NCI-H1092 treated with DMSO at 0.1 percent for 48 hours (cell line): ENCODE results near the gene HIVEP3.
A peak's percentile ranks its signal among the peaks of the same experiment; 100 is the strongest.

ENCODE experiments used
- DNase-seq: peaks from one replicate; lab custom pipeline; 2025; lab: John Stamatoyannopoulos, UW

Gene HIVEP3

GRCh38 chr1:41582004-41582325 lies 336.8 kb downstream of the HIVEP3 start:
- DNase-seq: no peak

DNA sequence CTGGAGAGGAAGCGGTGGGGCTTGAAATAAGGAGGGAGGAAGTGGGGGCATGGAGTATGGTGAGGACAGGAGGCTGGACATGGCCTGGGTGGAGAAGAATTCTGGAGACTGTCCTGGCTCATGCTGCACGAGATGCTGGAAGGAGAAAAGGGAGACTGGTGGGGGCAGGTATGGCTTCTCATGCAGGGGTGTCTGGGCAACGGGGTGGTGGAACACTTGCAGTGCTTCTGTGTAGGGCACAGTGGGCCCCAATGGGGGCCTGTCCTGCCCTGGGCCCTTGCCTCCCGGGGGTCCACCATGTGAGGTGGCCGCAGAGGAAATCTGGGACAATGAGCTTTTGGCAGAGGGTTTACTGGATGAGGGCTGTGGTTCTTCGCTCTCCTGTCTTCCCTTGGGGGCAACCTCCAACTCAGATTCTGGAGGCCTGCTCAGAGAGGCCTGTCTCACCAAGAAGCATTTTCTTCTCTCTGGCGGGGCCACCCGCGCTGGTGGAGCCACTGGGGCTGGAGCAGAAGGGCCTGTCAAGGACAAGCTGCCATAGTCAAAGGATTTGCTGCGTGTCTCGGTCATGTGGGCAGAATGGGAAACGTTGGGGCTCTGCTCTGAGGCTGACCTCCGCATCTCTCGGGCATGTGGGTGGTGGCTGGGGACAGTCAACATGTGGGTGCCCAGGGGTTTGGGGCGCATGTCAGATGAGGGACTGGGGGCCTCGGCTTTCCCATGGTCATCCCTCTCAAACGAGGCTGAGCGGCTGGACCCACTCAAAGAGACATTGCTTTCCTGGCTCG lies 337.3 kb downstream of the HIVEP3 start:
- no peak for DNase-seq

GRCh38 chr1:41580520-41581172 lies 338.1 kb downstream of the HIVEP3 start:
- no peak for DNase-seq

DNA sequence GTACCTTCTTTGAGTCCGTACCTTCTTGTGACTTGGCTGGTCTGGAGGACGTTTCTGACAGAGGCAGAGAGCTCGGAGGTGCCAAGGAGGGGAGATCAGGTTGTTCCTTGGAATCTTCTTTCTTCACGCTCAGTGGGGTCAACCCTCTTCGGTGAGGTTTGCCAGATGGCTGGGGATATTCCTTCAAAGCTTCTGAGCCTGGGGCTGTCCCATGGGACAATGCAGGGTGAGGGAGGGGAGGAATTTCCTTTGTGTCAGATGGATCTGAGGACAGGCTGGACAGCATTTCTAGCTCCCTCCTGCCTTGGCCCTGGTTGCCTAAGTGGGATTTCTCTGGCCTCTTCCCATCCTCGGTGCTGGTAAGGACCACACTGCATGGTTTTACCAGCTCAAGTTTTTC lies 338.7 kb downstream of the HIVEP3 start:
- DNase-seq: no peak

GRCh38 chr1:41578712-41579335 lies 339.9 kb downstream of the HIVEP3 start:
- no peak for DNase-seq

- DNase-seq: no peak
These were observed 342.1 kb downstream of the HIVEP3 start for GRCh38 chr1:41576620-41577019.

DNA sequence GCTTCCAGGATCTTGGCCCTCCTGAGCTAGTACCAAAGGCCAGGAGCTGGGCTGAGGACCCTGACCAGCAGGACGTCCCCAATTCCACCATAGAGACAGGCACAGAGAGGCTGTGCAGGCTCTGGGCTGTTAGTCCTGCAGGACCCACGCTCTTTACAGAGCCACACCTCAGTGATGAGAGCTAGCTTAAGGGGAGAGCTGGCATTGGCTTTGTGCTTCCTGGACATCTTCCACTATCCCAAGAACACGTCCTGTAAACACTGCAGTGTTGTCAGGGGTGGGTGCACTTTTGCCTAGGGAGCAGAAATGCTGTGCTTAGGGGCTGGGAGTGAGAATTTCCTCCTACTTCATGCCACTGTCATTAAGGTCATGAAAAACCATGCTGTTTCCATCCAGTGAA lies 342.5 kb downstream of the HIVEP3 start:
- no peak for DNase-seq

DNA sequence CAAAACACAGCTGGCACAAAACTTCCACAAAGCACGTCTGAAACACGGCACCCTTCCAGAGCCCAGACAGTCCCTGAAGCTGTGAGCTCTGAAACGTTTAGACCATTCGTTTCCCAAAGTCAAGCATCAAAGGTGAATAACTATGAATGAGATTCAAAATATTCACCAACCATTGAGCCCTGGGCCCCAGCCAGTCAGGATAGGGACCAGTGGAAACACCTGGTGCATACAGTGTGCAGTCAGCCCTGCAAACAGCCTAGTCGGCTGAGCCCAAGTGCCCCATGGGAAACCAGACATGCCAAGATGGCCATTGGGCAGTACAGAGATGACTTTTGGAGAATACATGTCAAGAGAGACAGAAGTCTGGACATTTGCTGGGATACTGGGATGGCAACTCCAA lies 343.9 kb downstream of the HIVEP3 start:
- DNase-seq: no peak

- peak; percentile 85 for DNase-seq
These were observed 344.7 kb downstream of the HIVEP3 start for GRCh38 chr1:41573785-41574713.

DNA sequence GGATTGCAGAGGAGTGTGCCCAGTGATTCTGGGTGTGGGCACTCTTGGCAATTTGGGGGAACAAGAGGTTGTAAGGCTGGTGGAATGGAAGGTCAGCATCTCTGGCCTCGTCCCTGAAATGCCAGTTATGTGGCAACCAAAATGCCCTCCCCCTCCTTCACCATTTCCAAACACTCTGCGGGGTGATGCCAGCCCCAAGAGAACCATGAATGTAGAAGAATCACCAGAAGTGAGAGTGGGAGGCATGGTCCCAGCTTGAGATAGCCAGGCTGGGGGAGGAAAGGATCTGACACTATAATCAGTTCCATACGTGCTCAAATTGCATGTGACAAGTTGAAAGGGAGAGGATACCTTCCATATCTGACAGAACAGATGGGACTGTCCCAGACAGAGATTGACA lies 345.5 kb downstream of the HIVEP3 start:
- DNase-seq: no peak

- no peak for DNase-seq
These were observed 346.5 kb downstream of the HIVEP3 start for GRCh38 chr1:41572224-41572623.

- no peak for DNase-seq
These were observed 347.7 kb downstream of the HIVEP3 start for GRCh38 chr1:41571041-41571440.

- DNase-seq: no peak
These were observed 350.5 kb downstream of the HIVEP3 start for GRCh38 chr1:41568204-41568603.

GRCh38 chr1:41566969-41567368 lies 351.8 kb downstream of the HIVEP3 start:
- DNase-seq: no peak

DNA sequence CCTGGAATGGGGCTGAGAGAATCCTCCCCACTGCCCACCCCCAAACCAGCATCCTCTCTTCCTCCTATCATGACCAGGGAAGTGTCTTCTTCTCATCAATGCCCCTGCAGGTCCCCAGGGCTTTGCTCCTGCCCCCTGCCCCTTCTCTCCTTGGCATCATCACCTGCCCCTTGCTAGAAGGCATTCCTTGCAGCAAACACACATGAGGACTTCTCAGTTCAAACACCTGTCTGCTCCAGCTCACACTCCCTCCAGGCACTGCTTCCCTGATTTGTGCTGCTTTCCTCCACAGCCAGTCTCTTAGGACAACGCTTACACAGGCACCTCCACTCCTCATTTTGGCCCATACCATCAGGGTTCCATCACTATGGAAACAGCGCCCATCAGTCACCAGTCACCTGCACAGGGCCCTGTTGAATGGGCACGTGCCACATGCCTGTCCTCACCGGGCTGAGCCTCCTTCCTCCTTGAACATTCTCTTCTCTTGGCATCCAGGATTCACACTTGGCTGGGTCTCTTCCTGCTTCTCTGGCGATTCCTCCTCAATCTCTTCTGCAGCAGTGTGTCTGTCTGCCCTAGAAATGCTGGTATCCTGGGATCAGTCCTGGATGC lies 352.3 kb downstream of the HIVEP3 start:
- DNase-seq: no peak

DNA sequence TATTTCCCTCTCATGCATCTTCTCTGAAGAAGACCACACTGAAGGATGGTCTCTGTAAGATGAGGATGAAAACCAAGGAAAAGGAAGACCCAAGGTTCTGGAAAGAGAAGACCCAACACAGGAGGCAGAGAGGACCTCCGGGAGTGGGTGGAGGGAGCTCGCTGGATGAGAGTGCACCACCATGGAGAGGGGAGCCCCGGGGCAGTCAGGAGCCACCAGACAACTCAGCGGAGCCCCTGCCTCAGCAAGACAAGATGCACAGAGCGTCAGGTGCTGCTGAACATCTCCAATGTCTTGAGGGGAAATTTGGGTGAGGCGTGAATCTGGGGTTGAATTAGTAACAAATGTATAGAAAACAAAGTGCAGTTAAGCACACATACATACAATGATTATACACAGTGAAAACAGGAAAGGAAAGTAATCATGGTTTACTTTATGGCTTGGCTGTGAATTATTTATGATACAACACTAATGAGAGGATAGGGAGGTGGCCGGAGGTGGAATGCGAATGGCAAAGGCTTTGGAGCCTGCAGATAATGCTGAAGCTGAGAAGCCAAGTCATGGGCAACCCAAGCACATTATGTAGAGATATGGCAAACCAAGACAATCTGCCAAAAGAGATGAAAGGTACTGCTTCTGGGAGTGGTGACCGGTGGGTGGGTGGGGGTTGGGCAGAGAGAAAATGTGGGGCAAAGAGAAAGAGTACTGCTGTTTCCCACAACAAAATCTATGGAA lies 353.8 kb downstream of the HIVEP3 start:
- DNase-seq: no peak

DNA sequence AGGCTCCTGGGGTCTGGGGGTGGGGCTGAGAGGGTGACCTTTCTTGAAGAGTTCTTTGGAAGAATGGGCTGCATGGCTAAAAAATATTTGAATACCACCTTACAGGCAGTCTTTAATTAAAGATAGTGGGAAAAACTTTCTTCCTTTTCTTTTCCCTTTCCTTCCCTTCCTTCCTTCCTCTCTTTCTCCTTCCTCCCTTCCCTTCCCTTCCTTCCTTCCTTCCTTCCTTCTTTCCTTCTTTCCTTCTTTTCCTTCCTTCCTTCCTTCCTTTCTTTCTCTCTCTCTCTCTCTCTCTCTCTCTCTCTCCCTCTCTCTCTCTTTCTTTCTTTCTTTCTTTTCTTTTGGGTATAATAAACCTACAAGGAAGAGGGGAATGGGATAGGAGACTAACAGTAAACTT lies 356.4 kb downstream of the HIVEP3 start:
- no peak for DNase-seq

- no peak for DNase-seq
These were observed 357.8 kb downstream of the HIVEP3 start for GRCh38 chr1:41560931-41561330.

GRCh38 chr1:41560496-41560895 lies 358.2 kb downstream of the HIVEP3 start:
- DNase-seq: no peak

DNA sequence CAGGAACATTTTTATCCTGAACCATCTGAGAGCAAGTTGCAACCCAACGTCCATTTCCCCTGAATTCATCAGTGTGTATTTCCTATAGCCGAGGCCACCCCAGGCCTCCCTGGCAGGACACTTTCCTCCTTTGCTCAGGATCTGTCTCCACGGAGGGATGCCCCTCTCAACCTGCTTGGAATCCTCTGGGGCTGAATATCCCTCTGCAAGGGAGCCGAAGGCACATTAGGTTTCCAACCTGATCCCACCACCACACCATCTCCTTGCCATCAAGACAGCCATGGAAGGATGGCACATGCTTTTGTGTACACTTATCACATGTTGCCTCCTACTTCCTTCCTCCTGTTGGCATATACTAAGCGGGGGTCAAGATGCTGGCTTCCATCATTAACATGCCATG lies 359.4 kb downstream of the HIVEP3 start:
- DNase-seq: no peak

- DNase-seq: no peak
These were observed 360.0 kb downstream of the HIVEP3 start for GRCh38 chr1:41558761-41559171.
